Activated T-helper 1 cell treated with Interleukin-2 at 50 U/mL for 16 hours (primary cell): ENCODE measurements around the gene KHSRP.
"Not testable (repeated sequence)": the region's sequence is repeated elsewhere in the genome, so short reads cannot be mapped to it uniquely, and the experiment has no call there.

ENCODE experiments used
- DNase-seq: peaks from one replicate; pipeline ENCODE4 v3.0.0-alpha.2; 2020; ENCODE audit warnings: low read depth

KHSRP gene

GRCh38 chr19:6451583-6452222, 27.1 kb upstream of the KHSRP start:
- DNase-seq: no peak

GRCh38 chr19:6450166-6450565, 25.6 kb upstream of the KHSRP start:
- DNase-seq: no peak

- DNase-seq: no peak
Measured at GRCh38 chr19:6448045-6448444, 23.4 kb upstream of the KHSRP start.

GRCh38 chr19:6446452-6446851, 21.8 kb upstream of the KHSRP start:
- no peak for DNase-seq

GRCh38 chr19:6443986-6444385, 19.4 kb upstream of the KHSRP start:
- no peak for DNase-seq

GRCh38 chr19:6442087-6442688, 17.6 kb upstream of the KHSRP start:
- no peak for DNase-seq

- DNase-seq: no peak
Measured at GRCh38 chr19:6440905-6441304, 16.3 kb upstream of the KHSRP start.

GRCh38 chr19:6439743-6440142, 15.1 kb upstream of the KHSRP start:
- no peak for DNase-seq

GRCh38 chr19:6433663-6434062, 9.1 kb upstream of the KHSRP start, which contains the start of gene SLC25A41:
SLC25A41 (minus strand) TSS chr19:6433763; CDS start chr19:6433693, 70 bp downstream.
- DNase-seq: no peak

- DNase-seq: no peak
Measured at GRCh38 chr19:6433165-6433564, 8.6 kb upstream of the KHSRP start.

GRCh38 chr19:6431891-6432290, 7.3 kb upstream of the KHSRP start:
- DNase-seq: no peak

GRCh38 chr19:6429419-6430221, 5.0 kb upstream of the KHSRP start:
- DNase-seq: no peak

- DNase-seq: not testable (repeated sequence)
Measured at GRCh38 chr19:6428692-6429418, 4.2 kb upstream of the KHSRP start.

- no peak for DNase-seq
Measured at GRCh38 chr19:6427131-6427530, 2.5 kb upstream of the KHSRP start.

- DNase-seq: no peak
Measured at GRCh38 chr19:6425732-6426620, 1.4 kb upstream of the KHSRP start.

GRCh38 chr19:6424939-6425731, 524 bp upstream of the KHSRP start:
- DNase-seq: peak; percentile 98

- no peak for DNase-seq
Measured at GRCh38 chr19:6423499-6424194, 964 bp downstream of the KHSRP start.

GRCh38 chr19:6421075-6422014, 3.3 kb downstream of the KHSRP start:
- no peak for DNase-seq

GRCh38 chr19:6418562-6418932, 6.1 kb downstream of the KHSRP start:
- no peak for DNase-seq
